SK-N-MC (cell line): ENCODE results near the gene DENND5B.

Experiments used
- EZH2 ChIP-seq: fragments of 200-600 bp; sonication (generic); IDR thresholded peaks from one replicate; pipeline ENCODE4 v1.6.1; 2017; ENCODE audit warnings: antibody characterized with exemption
- POLR2AphosphoS5 ChIP-seq: IDR thresholded peaks from 2 replicates; pipeline ENCODE4 v1.6.1; 2012; ENCODE audit warnings: mild to moderate bottlenecking, low read depth, low read length, borderline replicate concordance

DNA sequence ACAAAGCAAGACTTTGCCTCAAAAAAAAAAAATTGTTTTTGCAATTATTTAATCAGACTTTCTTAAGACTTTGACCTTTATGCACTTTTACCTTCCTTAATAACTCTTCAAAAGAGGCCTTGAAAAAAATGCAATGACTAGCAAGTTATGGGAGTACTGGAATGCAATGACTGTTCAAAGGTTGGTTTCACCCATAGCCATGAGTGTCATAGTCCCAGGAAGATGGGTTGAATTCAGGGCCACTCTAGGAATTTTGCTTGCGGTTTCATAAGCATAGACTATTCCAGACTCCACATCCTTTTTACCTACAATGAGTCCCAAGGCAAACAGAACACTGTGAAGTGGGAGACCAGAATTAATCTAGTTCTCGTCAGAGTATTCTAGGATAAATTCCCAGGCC is 29.4 kb upstream of the DENND5B start:
- TF ChIP-seq EZH2 (no peak), POLR2AphosphoS5 (no peak)
